Tibial nerve (tissue), 4 donors: ENCODE measurements around the gene CYP19A1. TPM values are rescaled to one million over a fixed set of nuclear protein-coding genes. Genes with fewer than 3 reads are reported as not detected.

Source experiments
- DNase-seq, 2 donors: peaks; one replicate each; pipeline ENCODE4 v3.0.0-alpha.2; 2019; ENCODE audit warnings: low spot score in 2 of 2
- H3K27ac ChIP-seq, 4 donors: fragments of 200-600 bp; sonication (generic) in 3 of 4; one replicate each; pipeline ENCODE4 v1.5.1; 2017 to 2019; ENCODE audit warnings: mild to moderate bottlenecking in 1 of 4
- H3K27me3 ChIP-seq, 2 donors: fragments of 200-600 bp; sonication (generic) in 1 of 2; one replicate each; pipeline versions ENCODE4 v1.5.1 to v1.6.0; 2017 to 2019
- H3K36me3 ChIP-seq, 3 donors: fragments of 200-600 bp; sonication (generic); one replicate each; pipeline ENCODE4 v1.5.1; 2018 to 2019
- H3K4me1 ChIP-seq, 4 donors: fragments of 200-600 bp; sonication (generic) in 3 of 4; one replicate each; pipeline ENCODE4 v1.5.1; 2017 to 2019
- H3K4me3 ChIP-seq, 4 donors: fragments of 200-600 bp; sonication (generic) in 3 of 4; one replicate each; pipeline ENCODE4 v1.5.1; 2017 to 2019; ENCODE audit warnings: mild to moderate bottlenecking in 1 of 4, moderate library complexity in 1 of 4
- H3K9me3 ChIP-seq, 4 donors: fragments of 200-600 bp; sonication (generic) in 3 of 4; one replicate each; pipeline ENCODE4 v1.5.1; 2017 to 2019
- CTCF ChIP-seq, 5 experiments: fragments of 200-600 bp in 3 of 5; fragments of 450-650 bp in 2 of 5; sonication (generic) in 3 of 5; IDR thresholded peaks; one replicate each; pipeline ENCODE4 v1.5.1; 2016 to 2019; ENCODE audit warnings: antibody characterized with exemption in 5 of 5, mild to moderate bottlenecking in 3 of 5, moderate library complexity in 2 of 5
- EP300 ChIP-seq, 2 donors: sonication (generic); formaldehyde crosslinking; IDR thresholded peaks; one replicate each; pipeline ENCODE4 v1.6.1; 2017; ENCODE audit warnings: antibody characterized with exemption in 2 of 2, mild to moderate bottlenecking in 1 of 2
- POLR2A ChIP-seq, 2 donors: fragments of 450-650 bp; IDR thresholded peaks; one replicate each; pipeline ENCODE4 v1.6.1; 2017; ENCODE audit warnings: antibody characterized with exemption in 2 of 2, mild to moderate bottlenecking in 2 of 2, moderate library complexity in 2 of 2
- WGBS, 2 donors: methylation state at CpG; one replicate each; pipeline ENCODE4 v1.1.5; 2018; 5-methylcytosine and 5-hydroxymethylcytosine counted together
- total RNA-seq, 4 donors: library from RNA; depleted of rRNA; stranded (reverse); fragments of >200 nt; gene quantifications; one replicate each; pipeline ENCODE4 v1.1.0, GENCODE V29; 2016

The CYP19A1 gene
- total RNA-seq, 4 donors from 2014 or later = 6.3 to 124 (median 15.6) TPM

- no peak for DNase-seq
- 67 to 71% methylated on average over 6 of the region's 6 CpGs for WGBS, 2 donors
Measured at GRCh38 chr15:51270706-51271105, 67.7 kb downstream of the CYP19A1 start.

GRCh38 chr15:51269496-51269895 lies 68.9 kb downstream of the CYP19A1 start:
- no peak overlapping the region for H3K4me3 ChIP-seq
- H3K36me3 ChIP-seq = no peaks in the 10 kb centered on the region
- no peak overlapping the region for H3K27ac ChIP-seq
- TF ChIP-seq CTCF (IDR thresholded peaks at IDR 0.05) = no peak
- TF ChIP-seq EP300 (IDR thresholded peaks at IDR 0.05) = no peak
- TF ChIP-seq POLR2A (IDR thresholded peaks at IDR 0.05) = no peak
- H3K9me3 ChIP-seq = no peaks in the 10 kb centered on the region
- peaks cover 0 to 3% of the 10 kb centered on the region in 2 donors for H3K27me3 ChIP-seq
- no peak for DNase-seq
- H3K4me1 ChIP-seq = peaks cover 0 to 19% (median 0%) of the 10 kb centered on the region in 4 donors
- 57 to 93% methylated on average over 2 of the region's 2 CpGs for WGBS, 2 donors

More at GRCh38 chr15:51270706-51271105, 67.7 kb downstream of the CYP19A1 start:
- TF ChIP-seq EP300 (IDR thresholded peaks at IDR 0.05) (no peak), POLR2A (IDR thresholded peaks at IDR 0.05) (no peak), CTCF (IDR thresholded peaks at IDR 0.05) (no peak)
- H3K27ac ChIP-seq = no peak overlapping the region
- H3K36me3 ChIP-seq = no peaks in the 10 kb centered on the region
- H3K4me3 ChIP-seq = no peak overlapping the region
- H3K4me1 ChIP-seq = peaks cover 0 to 19% (median 0%) of the 10 kb centered on the region in 4 donors
- H3K27me3 ChIP-seq = peaks cover 0 to 3% of the 10 kb centered on the region in 2 donors
- no peaks in the 10 kb centered on the region for H3K9me3 ChIP-seq

- WGBS, 2 donors = 3 to 7% methylated on average over 11 of the region's 11 CpGs
- Histone ChIP-seq H3K36me3 (no peaks in the 10 kb centered on the region), H3K4me3 (peak overlapping the region; percentile 45 to 65 (median 54)), H3K4me1 (peaks cover 0 to 19% (median 0%) of the 10 kb centered on the region in 4 donors), H3K27me3 (no peaks in the 10 kb centered on the region), H3K9me3 (no peaks in the 10 kb centered on the region), H3K27ac (peak overlapping the region in 1 of 4 donors; percentile 62)
- peak in 1 of 2 donors; percentile 19 for DNase-seq
- TF ChIP-seq POLR2A (IDR thresholded peaks at IDR 0.05) = no peak
- TF ChIP-seq EP300 (IDR thresholded peaks at IDR 0.05) = no peak
- TF ChIP-seq CTCF (IDR thresholded peaks at IDR 0.05) = no peak
Measured at GRCh38 chr15:51267703-51268083, 70.7 kb downstream of the CYP19A1 start.

GRCh38 chr15:51267051-51267702 lies 71.2 kb downstream of the CYP19A1 start:
- no peaks in the 10 kb centered on the region for H3K27me3 ChIP-seq
- no peak for DNase-seq
- H3K27ac ChIP-seq = peak overlapping the region in 2 of 4 donors; percentile 11 to 62
- TF ChIP-seq EP300 (IDR thresholded peaks at IDR 0.05) = no peak
- no peak for TF ChIP-seq CTCF (IDR thresholded peaks at IDR 0.05)
- no peak for TF ChIP-seq POLR2A (IDR thresholded peaks at IDR 0.05)
- no peaks in the 10 kb centered on the region for H3K9me3 ChIP-seq
- H3K36me3 ChIP-seq = no peaks in the 10 kb centered on the region
- H3K4me3 ChIP-seq = peak overlapping the region; percentile 45 to 65 (median 54)
- H3K4me1 ChIP-seq = peaks cover 0 to 19% (median 0%) of the 10 kb centered on the region in 4 donors
- 1 to 2% methylated on average over 15 to 35 of the region's 47 CpGs for WGBS, 2 donors

- peaks cover 0 to 19% (median 0%) of the 10 kb centered on the region in 4 donors for H3K4me1 ChIP-seq
- no peak for DNase-seq
- H3K9me3 ChIP-seq = peaks cover 0 to 4% (median 0%) of the 10 kb centered on the region in 4 donors
- peak overlapping the region; percentile 45 to 65 (median 54) for H3K4me3 ChIP-seq
- H3K27me3 ChIP-seq = no peaks in the 10 kb centered on the region
- no peaks in the 10 kb centered on the region for H3K36me3 ChIP-seq
- WGBS, 2 donors = 51 to 52% methylated on average over 9 of the region's 9 CpGs
- TF ChIP-seq CTCF (IDR thresholded peaks at IDR 0.05) (no peak), EP300 (IDR thresholded peaks at IDR 0.05) (no peak), POLR2A (IDR thresholded peaks at IDR 0.05) (no peak)
- peak overlapping the region in 2 of 4 donors; percentile 41 to 62 for H3K27ac ChIP-seq
Measured at GRCh38 chr15:51266656-51267050, 71.7 kb downstream of the CYP19A1 start.
